ENCODE measurements around the gene SKAP1.

- TF ChIP-seq CTCF (conservative IDR thresholded peaks at IDR 0.05) (no peak), ZFX (IDR thresholded peaks at IDR 0.05) (no peak)
These were observed 89.1 kb downstream of the SKAP1 start for GRCh38 chr17:48340916-48341315.

Data from C4-2B (cell line).